Measurements from ENCODE around the gene PXYLP1.
"Not testable (repeated sequence)": the region's sequence is repeated elsewhere in the genome, so short reads cannot be mapped to it uniquely, and the experiment has no call there.

The PXYLP1 gene

GRCh38 chr3:141202682-141203081 lies 28.9 kb upstream of the PXYLP1 start:
- no peak for DNase-seq (ENCODE audit: low read depth in 1 of 2, low spot score in 1 of 2)
- Histone ChIP-seq H3K27me3 (ENCODE audit: insufficient read depth, poor library complexity, severe bottlenecking) (no peaks in the 10 kb centered on the region), H3K4me3 (replicated peaks; ENCODE audit: insufficient read depth, low read length) (no peak overlapping the region), H3K27ac (replicated peaks) (no peak overlapping the region)
- no peak for TF ChIP-seq REST (IDR thresholded peaks at IDR 0.05; ENCODE audit: insufficient replicate concordance, low read depth)
- TF ChIP-seq CTCF (IDR thresholded peaks at IDR 0.05; ENCODE audit: insufficient read depth, low read length): no peak
- no peak for TF ChIP-seq SPI1 (IDR thresholded peaks at IDR 0.05; ENCODE audit: borderline replicate concordance, low read depth)
- TF ChIP-seq GABPA (IDR thresholded peaks at IDR 0.05; ENCODE audit: low read depth): no peak
- TF ChIP-seq POLR2AphosphoS5 (IDR thresholded peaks at IDR 0.05; ENCODE audit: low read depth): no peak

- H3K27me3 ChIP-seq (ENCODE audit: insufficient read depth, poor library complexity, severe bottlenecking): no peaks in the 10 kb centered on the region
- H3K27ac ChIP-seq (replicated peaks): no peak overlapping the region
- no peak overlapping the region for H3K4me3 ChIP-seq (replicated peaks; ENCODE audit: insufficient read depth, low read length)
- no peak for TF ChIP-seq SPI1 (IDR thresholded peaks at IDR 0.05; ENCODE audit: borderline replicate concordance, low read depth)
- TF ChIP-seq POLR2AphosphoS5 (IDR thresholded peaks at IDR 0.05; ENCODE audit: low read depth): no peak
- TF ChIP-seq REST (IDR thresholded peaks at IDR 0.05; ENCODE audit: insufficient replicate concordance, low read depth): no peak
- TF ChIP-seq CTCF (IDR thresholded peaks at IDR 0.05; ENCODE audit: insufficient read depth, low read length): no peak
- no peak for TF ChIP-seq GABPA (IDR thresholded peaks at IDR 0.05; ENCODE audit: low read depth)
- DNase-seq (ENCODE audit: low read depth in 1 of 2, low spot score in 1 of 2): no peak
These were observed 27.8 kb upstream of the PXYLP1 start for GRCh38 chr3:141203866-141204265.

GRCh38 chr3:141204343-141204742 lies 27.3 kb upstream of the PXYLP1 start:
- no peak overlapping the region for H3K4me3 ChIP-seq (replicated peaks; ENCODE audit: insufficient read depth, low read length)
- TF ChIP-seq GABPA (IDR thresholded peaks at IDR 0.05; ENCODE audit: low read depth) (no peak), CTCF (IDR thresholded peaks at IDR 0.05; ENCODE audit: insufficient read depth, low read length) (no peak)
- no peak for DNase-seq (ENCODE audit: low read depth in 1 of 2, low spot score in 1 of 2)
- H3K27ac ChIP-seq (replicated peaks): no peak overlapping the region
- no peaks in the 10 kb centered on the region for H3K27me3 ChIP-seq (ENCODE audit: insufficient read depth, poor library complexity, severe bottlenecking)

GRCh38 chr3:141211306-141211705 lies 20.3 kb upstream of the PXYLP1 start:
- H3K4me3 ChIP-seq (replicated peaks; ENCODE audit: insufficient read depth, low read length); H3K27ac ChIP-seq (replicated peaks); H3K27me3 ChIP-seq (ENCODE audit: insufficient read depth, poor library complexity, severe bottlenecking); DNase-seq (ENCODE audit: low read depth in 1 of 2, low spot score in 1 of 2): not testable (repeated sequence)
